Inflammatory macrophage treated with lipopolysaccharide for 1 hour (primary cell): ENCODE results near the gene ZNF280D.

Experiments used
- DNase-seq, 2 donors: peaks; one replicate each; pipeline ENCODE4 v3.0.0-alpha.2; 2020 to 2022

Gene ZNF280D

GRCh38 chr15:56744701-56745683, 11.7 kb upstream of the ZNF280D start:
- DNase-seq, result no peak

GRCh38 chr15:56741541-56741940, 8.2 kb upstream of the ZNF280D start:
- DNase-seq, result no peak

GRCh38 chr15:56739964-56740640, 6.8 kb upstream of the ZNF280D start:
- no peak for DNase-seq

DNA sequence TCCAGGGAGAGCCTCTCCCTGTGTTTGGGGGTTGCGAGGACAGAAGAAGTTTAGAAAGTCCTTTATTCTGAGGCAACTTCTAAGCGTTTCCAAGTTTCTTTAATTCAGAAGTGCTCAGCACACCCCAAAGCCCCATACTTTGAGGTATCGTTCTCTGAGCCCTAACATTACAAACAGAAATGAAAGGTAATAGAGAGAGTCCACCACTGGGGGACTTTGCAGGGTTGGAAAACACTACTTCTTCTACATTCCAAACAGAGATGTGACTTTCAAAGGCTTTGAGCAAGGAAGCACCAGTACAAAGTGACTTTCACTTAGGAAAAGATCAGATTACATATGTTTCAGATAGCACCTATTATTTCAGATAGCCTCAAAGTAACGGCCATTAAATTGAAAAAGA, 6.2 kb upstream of the ZNF280D start:
- no peak for DNase-seq

- DNase-seq, result no peak
These were observed 4.5 kb upstream of the ZNF280D start for GRCh38 chr15:56737791-56738190.

- no peak for DNase-seq
These were observed 3.8 kb upstream of the ZNF280D start for GRCh38 chr15:56736881-56737707.

GRCh38 chr15:56736308-56736707, 3.0 kb upstream of the ZNF280D start:
- no peak for DNase-seq

DNA sequence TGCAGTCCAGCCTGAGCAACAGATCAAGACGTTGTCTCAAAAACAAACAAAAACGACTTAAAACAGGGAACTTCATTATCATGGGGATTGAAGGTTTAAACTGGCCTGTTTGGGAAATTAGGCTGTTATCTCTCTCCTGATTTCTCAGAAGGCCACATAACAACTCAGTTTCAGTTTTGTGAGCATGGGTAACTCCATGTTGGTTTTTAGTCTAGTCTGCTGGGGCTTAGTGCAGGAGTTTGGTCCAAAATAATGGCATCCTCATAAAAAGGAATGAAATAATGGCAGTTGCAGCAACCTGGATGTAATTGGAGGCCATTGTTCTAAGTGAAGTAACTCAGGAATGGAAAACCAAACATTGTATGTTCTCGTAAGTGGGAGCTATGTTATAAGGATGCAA, 2.3 kb upstream of the ZNF280D start:
- DNase-seq, result no peak

GRCh38 chr15:56734013-56734635, 815 bp upstream of the ZNF280D start:
- DNase-seq, result no peak

- no peak for DNase-seq
These were observed 498 bp downstream of the ZNF280D start for GRCh38 chr15:56732886-56733135.

DNA sequence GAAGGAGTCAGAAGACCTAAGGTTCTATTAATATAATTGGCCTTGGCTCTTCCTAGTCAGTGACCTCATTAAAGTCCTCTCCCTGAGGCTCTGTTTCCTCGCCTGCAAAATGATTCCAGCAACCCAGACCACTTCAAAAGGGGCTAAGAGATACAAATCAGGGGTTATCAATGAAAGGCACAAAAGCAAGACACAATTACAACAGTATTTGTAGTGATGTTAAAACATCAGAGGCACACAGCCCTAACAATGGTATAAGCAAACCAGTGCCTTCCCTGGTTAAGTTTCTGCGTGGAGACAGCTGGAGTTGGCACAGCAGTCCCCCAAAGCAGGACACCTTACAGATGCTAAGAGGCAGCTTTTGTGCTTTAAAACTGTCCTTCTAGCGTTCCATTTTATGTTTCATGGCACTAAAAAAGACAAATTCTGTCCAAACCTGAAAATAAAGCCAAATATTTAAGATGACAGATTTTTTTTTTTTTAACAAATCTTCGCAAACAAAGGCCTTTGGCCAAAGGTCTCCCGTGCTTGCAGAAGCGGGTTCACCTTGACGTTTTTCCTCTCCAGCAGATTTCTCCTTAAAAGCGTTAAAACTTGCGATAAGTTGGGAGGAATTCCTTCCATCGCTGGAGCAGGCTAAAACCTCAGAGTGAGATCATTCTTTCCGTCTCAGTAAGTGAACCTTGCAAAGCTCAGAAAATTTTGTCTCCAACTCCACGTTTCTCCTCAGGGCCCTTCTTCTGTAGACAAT, 999 bp downstream of the ZNF280D start:
- peak in 1 of 2 donors; percentile 7 for DNase-seq

- DNase-seq, result no peak
These were observed 1.8 kb downstream of the ZNF280D start for GRCh38 chr15:56731548-56731947.

DNA sequence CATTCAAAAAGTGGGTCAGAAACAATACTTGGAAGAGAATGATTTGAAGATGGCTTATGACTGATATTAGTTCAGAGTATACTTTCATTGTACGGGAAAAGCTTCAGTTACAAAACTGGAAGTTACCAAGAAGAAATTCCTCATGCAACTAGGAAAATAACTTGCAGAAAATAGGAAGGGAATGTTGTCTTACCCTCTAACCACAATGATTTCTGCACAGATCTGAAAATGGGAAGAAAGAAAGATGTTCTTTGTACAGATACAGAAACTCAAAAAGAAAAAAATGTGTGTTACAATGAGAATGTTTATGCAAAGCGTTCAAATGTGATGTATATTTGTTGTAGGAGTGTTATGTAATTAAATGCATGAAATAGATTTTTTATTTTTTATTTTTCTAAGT, 3.7 kb downstream of the ZNF280D start:
- peak; percentile 21 to 47 for DNase-seq

- no peak for DNase-seq
These were observed 7.9 kb downstream of the ZNF280D start for GRCh38 chr15:56725386-56725785.

- no peak for DNase-seq
These were observed 9.1 kb downstream of the ZNF280D start for GRCh38 chr15:56724232-56724631.

DNA sequence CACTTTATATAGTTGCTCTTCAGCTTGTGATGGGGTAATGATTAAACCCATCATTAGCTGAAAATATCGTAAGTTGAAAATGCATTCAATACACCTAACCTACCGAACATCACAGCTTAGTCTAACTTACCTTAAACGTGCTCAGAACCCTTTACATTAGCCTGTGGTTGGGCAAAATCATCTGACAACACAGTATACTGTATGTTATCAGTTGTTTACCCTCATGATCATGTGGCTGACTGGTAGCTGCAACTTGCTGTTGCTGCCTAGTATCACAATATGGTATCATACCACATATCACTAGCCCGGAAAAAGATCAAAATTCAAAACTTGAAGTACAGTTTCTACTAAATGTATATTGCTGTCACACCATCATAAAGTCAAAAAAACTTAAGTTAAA, 9.5 kb downstream of the ZNF280D start:
- DNase-seq, result no peak

- no peak for DNase-seq
These were observed 13.3 kb downstream of the ZNF280D start for GRCh38 chr15:56719774-56720555.

DNA sequence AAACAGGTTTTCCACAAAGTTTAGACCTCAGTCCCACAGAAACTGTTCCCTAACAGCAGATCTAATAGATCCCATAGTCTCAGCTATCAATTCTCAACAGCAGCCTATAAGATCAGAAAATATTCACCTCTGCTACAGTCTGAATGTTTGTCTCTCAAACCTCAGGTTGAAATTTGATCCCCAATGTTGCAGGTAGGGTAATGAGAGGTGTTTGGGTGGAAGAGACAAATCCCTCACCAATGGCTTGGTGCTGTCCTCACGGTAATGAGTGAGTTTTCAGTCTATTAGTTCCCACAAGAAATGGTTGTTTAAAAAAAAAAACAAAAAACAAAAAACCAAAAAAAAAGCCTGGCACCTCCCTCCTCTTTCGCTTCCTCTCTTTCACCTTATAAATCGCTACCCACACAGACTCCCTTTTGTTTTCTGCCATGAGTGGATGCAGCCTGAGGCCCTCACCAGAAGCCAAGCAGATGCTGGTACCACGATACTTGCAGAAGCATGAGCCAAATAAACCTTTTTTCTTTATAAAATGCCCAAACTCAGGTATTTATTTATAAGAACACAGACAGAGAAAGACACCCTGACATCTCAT, 14.2 kb downstream of the ZNF280D start:
- no peak for DNase-seq

DNA sequence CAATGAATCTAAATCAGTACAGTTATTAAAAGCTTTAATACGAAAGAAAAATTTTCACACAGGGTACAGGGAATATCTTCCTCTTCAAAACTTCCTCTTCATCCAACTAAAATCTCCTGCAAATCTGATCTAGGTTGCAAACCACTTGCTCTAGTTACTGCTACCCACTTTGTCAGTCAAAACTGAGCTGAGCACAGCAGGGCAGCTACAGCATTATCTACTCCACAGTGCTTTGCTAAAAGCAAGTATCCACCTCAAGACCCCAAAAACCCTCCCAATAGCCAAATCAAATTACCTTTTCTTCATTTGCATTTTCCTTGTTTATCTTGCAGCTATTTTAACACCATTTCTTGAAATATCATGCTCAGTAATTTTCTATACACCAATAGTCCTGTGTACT, 14.7 kb downstream of the ZNF280D start:
- no peak for DNase-seq

- no peak for DNase-seq
These were observed 17.0 kb downstream of the ZNF280D start for GRCh38 chr15:56716334-56716733.

- no peak for DNase-seq
These were observed 18.1 kb downstream of the ZNF280D start for GRCh38 chr15:56715220-56715619.
